WTC11 (cell line): Measurements from ENCODE around the gene TMEM192. TPM values are rescaled to one million over a fixed set of nuclear protein-coding genes. Genes with fewer than 3 reads are reported as not detected.
"Not testable (repeated sequence)": the region's sequence is repeated elsewhere in the genome, so short reads cannot be mapped to it uniquely, and the experiment has no call there.

Experiments used
- ATAC-seq: fragments of 200-7000 bp; cut with Tn5 transposase; 2 replicates; pipeline ENCODE4 v1.10.0; 2021; ENCODE audit warnings: mild to moderate bottlenecking, moderate library complexity
- CTCF ChIA-PET: fragments of 300-600 bp; sonication (Branson Sonifier 250); formaldehyde crosslinking; loops from one replicate; lab custom pipeline; 2021; ENCODE audit warnings: antibody characterized with exemption; lab: Charles Lee
- POLR2A ChIA-PET: fragments of 350-600 bp; sonication (Branson Sonifier 250); formaldehyde crosslinking; loops from one replicate; lab custom pipeline; 2021; ENCODE audit warnings: antibody characterized with exemption; lab: Charles Lee
- DNase-seq: peaks from one replicate; pipeline ENCODE4 v3.0.0; 2021; ENCODE audit warnings: low spot score
- H3K27ac Mint-ChIP-seq: 2 replicates; pipeline ENCODE4 v1.8.0; 2021; ENCODE audit warnings: mixed read lengths
- H3K27me3 Mint-ChIP-seq: 2 replicates; pipeline ENCODE4 v1.8.0; 2021; ENCODE audit warnings: low read depth, mild to moderate bottlenecking, moderate library complexity, mixed read lengths
- H3K36me3 Mint-ChIP-seq: 2 replicates; pipeline ENCODE4 v1.8.0; 2021; ENCODE audit warnings: mixed read lengths
- H3K4me1 Mint-ChIP-seq: 2 replicates; pipeline ENCODE4 v1.8.0; 2022; ENCODE audit warnings: mixed read lengths
- H3K4me3 Mint-ChIP-seq: 2 replicates; pipeline ENCODE4 v1.8.0; 2021; ENCODE audit warnings: mild to moderate bottlenecking, moderate library complexity, mixed read lengths
- H3K9me3 Mint-ChIP-seq: 2 replicates; pipeline ENCODE4 v1.8.0; 2021; ENCODE audit warnings: mixed read lengths
- ELF4 ChIP-seq: sonication (generic); formaldehyde crosslinking; IDR thresholded peaks from 2 replicates; pipeline ENCODE4 v1.8.1; 2022; ENCODE audit warnings: low read depth, mild to moderate bottlenecking, moderate library complexity, missing genetic modification reagents
- EMX1 ChIP-seq: fragments of 250-450 bp; sonication (Bioruptor Pico); IDR thresholded peaks from 2 replicates; pipeline ENCODE4 v1.8.0; 2021; ENCODE audit warnings: mild to moderate bottlenecking
- FOXJ3 ChIP-seq: sonication (generic); formaldehyde crosslinking; IDR thresholded peaks from 2 replicates; pipeline ENCODE4 v1.9.0; 2021; ENCODE audit warnings: missing genetic modification reagents, mild to moderate bottlenecking, borderline replicate concordance
- GABPB1 ChIP-seq: sonication (generic); formaldehyde crosslinking; IDR thresholded peaks from 2 replicates; pipeline ENCODE4 v1.8.1; 2023; ENCODE audit warnings: mild to moderate bottlenecking, missing genetic modification reagents
- GTF2I ChIP-seq: fragments of 250-450 bp; sonication (Bioruptor Pico); conservative IDR thresholded peaks from 2 replicates; pipeline ENCODE4 v1.4.0; 2021; ENCODE audit warnings: mild to moderate bottlenecking
- HMGA2 ChIP-seq: fragments of 250-450 bp; sonication (Bioruptor Pico); IDR thresholded peaks from 2 replicates; pipeline ENCODE4 v1.4.0; 2021; ENCODE audit warnings: mild to moderate bottlenecking, moderate library complexity
- JAZF1 ChIP-seq: fragments of 250-450 bp; sonication (Bioruptor Pico); IDR thresholded peaks from 2 replicates; pipeline ENCODE4 v1.9.0; 2021; ENCODE audit warnings: moderate library complexity, mild to moderate bottlenecking, inconsistent platforms
- NFYB ChIP-seq: sonication (generic); formaldehyde crosslinking; conservative IDR thresholded peaks from 2 replicates; pipeline ENCODE4 v1.8.0; 2022; ENCODE audit warnings: low read depth, missing genetic modification reagents
- NR3C1 ChIP-seq: sonication (generic); formaldehyde crosslinking; conservative IDR thresholded peaks from 2 replicates; pipeline ENCODE4 v1.8.1; 2023; ENCODE audit warnings: low read depth, mild to moderate bottlenecking, missing genetic modification reagents
- OVOL2 ChIP-seq: fragments of 250-450 bp; sonication (Bioruptor Pico); IDR thresholded peaks from 2 replicates; pipeline ENCODE4 v1.9.0; 2021; ENCODE audit warnings: mild to moderate bottlenecking, borderline replicate concordance
- ZNF121 ChIP-seq: sonication (generic); formaldehyde crosslinking; IDR thresholded peaks from 2 replicates; pipeline ENCODE4 v1.8.0; 2023; ENCODE audit warnings: missing genetic modification reagents
- ZNF263 ChIP-seq: sonication (generic); formaldehyde crosslinking; IDR thresholded peaks from 2 replicates; pipeline ENCODE4 v1.8.1; 2022; ENCODE audit warnings: low read depth, mild to moderate bottlenecking, moderate library complexity, missing genetic modification reagents
- total RNA-seq: library from RNA; stranded (reverse); gene quantifications from 3 replicates; pipeline ENCODE4 v1.2.3, GENCODE V29; 2021
- TF ChIP-seq, protein P1 (sequence below): sonication (generic); formaldehyde crosslinking; IDR thresholded peaks from 2 replicates; pipeline ENCODE4 v1.8.0; 2022; ENCODE audit warnings: mild to moderate bottlenecking, missing genetic modification reagents
- TF ChIP-seq, protein P2 (sequence below): sonication (generic); formaldehyde crosslinking; IDR thresholded peaks from 2 replicates; pipeline ENCODE4 v1.8.1; 2023; ENCODE audit warnings: mild to moderate bottlenecking, missing genetic modification reagents
- TF ChIP-seq, protein P3 (sequence below): fragments of 200-600 bp; IDR thresholded peaks from 2 replicates; pipeline ENCODE4 v1.8.0; 2022; ENCODE audit warnings: antibody characterized with exemption
- TF ChIP-seq, protein P4 (sequence below): sonication (generic); formaldehyde crosslinking; IDR thresholded peaks from 2 replicates; pipeline ENCODE4 v1.8.0; 2023; ENCODE audit warnings: missing genetic modification reagents
- TF ChIP-seq, protein P5 (sequence below): fragments of 250-450 bp; sonication (Bioruptor Pico); IDR thresholded peaks from 2 replicates; pipeline ENCODE4 v1.8.0; 2021; ENCODE audit warnings: mild to moderate bottlenecking
- TF ChIP-seq, protein P6 (sequence below): fragments of 250-450 bp; sonication (Bioruptor Pico); IDR thresholded peaks from 2 replicates; pipeline ENCODE4 v1.9.0; 2021; ENCODE audit warnings: mild to moderate bottlenecking, borderline replicate concordance
- TF ChIP-seq, protein P7 (sequence below): sonication (generic); formaldehyde crosslinking; IDR thresholded peaks from 2 replicates; pipeline ENCODE4 v1.8.0; 2022; ENCODE audit warnings: mild to moderate bottlenecking, missing genetic modification reagents
- TF ChIP-seq, protein P8 (sequence below): sonication (generic); formaldehyde crosslinking; IDR thresholded peaks from 2 replicates; pipeline ENCODE4 v1.8.1; 2023; ENCODE audit warnings: mild to moderate bottlenecking, missing genetic modification reagents, moderate library complexity

The TMEM192 gene
- total RNA-seq, 1 experiment from 2014 or later, result 10.5 TPM

DNA sequence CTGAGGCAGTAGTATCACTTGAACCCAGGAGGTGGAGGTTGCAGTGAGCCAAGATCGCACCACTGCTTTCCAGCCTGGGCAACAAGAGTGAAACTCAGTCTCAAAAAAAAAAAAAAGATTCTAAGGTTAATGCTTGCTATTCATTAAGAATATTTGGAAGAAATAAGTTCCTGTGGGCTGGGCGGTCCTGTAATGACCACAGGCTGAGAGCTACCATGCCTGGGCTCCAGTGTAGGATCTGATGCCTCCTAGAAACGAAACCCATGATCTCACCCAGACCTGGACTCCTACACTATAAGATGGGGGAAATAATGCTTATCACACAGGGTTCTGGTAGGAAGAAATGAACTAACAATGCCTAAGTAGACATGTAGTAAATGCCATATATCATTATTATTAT lies 17.8 kb downstream of the TMEM192 start:
- ATAC-seq, result no peak
- H3K9me3 Mint-ChIP-seq, result no peaks in the 10 kb centered on the region
- POLR2A ChIA-PET, result interaction anchor here (0.7 kb wide), 1 partner anchor 930 kb away, joined by 4 read pairs; no protein-coding TSS in a partner anchor
- H3K27ac Mint-ChIP-seq, result no peak overlapping the region
- TF ChIP-seq ZNF121 (CRISPR knock-in tag), result no peak
- TF ChIP-seq JAZF1, result no peak
- TF ChIP-seq, protein P1, sequence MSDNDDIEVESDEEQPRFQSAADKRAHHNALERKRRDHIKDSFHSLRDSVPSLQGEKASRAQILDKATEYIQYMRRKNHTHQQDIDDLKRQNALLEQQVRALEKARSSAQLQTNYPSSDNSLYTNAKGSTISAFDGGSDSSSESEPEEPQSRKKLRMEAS, result no peak
- TF ChIP-seq HMGA2 (CRISPR knock-in tag), result no peak
- no peak for TF ChIP-seq NFYB (CRISPR knock-in tag)
- TF ChIP-seq, protein P2, sequence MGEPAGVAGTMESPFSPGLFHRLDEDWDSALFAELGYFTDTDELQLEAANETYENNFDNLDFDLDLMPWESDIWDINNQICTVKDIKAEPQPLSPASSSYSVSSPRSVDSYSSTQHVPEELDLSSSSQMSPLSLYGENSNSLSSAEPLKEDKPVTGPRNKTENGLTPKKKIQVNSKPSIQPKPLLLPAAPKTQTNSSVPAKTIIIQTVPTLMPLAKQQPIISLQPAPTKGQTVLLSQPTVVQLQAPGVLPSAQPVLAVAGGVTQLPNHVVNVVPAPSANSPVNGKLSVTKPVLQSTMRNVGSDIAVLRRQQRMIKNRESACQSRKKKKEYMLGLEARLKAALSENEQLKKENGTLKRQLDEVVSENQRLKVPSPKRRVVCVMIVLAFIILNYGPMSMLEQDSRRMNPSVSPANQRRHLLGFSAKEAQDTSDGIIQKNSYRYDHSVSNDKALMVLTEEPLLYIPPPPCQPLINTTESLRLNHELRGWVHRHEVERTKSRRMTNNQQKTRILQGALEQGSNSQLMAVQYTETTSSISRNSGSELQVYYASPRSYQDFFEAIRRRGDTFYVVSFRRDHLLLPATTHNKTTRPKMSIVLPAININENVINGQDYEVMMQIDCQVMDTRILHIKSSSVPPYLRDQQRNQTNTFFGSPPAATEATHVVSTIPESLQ, result no peak
- TF ChIP-seq FOXJ3 (CRISPR knock-in tag), result no peak
- TF ChIP-seq OVOL2 (CRISPR knock-in tag), result no peak
- TF ChIP-seq, protein P3, sequence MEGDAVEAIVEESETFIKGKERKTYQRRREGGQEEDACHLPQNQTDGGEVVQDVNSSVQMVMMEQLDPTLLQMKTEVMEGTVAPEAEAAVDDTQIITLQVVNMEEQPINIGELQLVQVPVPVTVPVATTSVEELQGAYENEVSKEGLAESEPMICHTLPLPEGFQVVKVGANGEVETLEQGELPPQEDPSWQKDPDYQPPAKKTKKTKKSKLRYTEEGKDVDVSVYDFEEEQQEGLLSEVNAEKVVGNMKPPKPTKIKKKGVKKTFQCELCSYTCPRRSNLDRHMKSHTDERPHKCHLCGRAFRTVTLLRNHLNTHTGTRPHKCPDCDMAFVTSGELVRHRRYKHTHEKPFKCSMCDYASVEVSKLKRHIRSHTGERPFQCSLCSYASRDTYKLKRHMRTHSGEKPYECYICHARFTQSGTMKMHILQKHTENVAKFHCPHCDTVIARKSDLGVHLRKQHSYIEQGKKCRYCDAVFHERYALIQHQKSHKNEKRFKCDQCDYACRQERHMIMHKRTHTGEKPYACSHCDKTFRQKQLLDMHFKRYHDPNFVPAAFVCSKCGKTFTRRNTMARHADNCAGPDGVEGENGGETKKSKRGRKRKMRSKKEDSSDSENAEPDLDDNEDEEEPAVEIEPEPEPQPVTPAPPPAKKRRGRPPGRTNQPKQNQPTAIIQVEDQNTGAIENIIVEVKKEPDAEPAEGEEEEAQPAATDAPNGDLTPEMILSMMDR, result no peak
- TF ChIP-seq, protein P4, sequence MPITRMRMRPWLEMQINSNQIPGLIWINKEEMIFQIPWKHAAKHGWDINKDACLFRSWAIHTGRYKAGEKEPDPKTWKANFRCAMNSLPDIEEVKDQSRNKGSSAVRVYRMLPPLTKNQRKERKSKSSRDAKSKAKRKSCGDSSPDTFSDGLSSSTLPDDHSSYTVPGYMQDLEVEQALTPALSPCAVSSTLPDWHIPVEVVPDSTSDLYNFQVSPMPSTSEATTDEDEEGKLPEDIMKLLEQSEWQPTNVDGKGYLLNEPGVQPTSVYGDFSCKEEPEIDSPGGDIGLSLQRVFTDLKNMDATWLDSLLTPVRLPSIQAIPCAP (CRISPR knock-in tag), result no peak
- TF ChIP-seq ELF4 (CRISPR knock-in tag), result no peak
- TF ChIP-seq ZNF263 (CRISPR knock-in tag), result no peak
- TF ChIP-seq, protein P5, sequence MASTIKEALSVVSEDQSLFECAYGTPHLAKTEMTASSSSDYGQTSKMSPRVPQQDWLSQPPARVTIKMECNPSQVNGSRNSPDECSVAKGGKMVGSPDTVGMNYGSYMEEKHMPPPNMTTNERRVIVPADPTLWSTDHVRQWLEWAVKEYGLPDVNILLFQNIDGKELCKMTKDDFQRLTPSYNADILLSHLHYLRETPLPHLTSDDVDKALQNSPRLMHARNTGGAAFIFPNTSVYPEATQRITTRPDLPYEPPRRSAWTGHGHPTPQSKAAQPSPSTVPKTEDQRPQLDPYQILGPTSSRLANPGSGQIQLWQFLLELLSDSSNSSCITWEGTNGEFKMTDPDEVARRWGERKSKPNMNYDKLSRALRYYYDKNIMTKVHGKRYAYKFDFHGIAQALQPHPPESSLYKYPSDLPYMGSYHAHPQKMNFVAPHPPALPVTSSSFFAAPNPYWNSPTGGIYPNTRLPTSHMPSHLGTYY, result no peak
- no peak for TF ChIP-seq EMX1 (CRISPR knock-in tag)
- H3K4me1 Mint-ChIP-seq, result no peaks in the 10 kb centered on the region
- H3K36me3 Mint-ChIP-seq, result peaks cover 21% of the 10 kb centered on the region
- CTCF ChIA-PET, result interaction anchor here (1.2 kb wide), 1 partner anchor 78 kb away, joined by 4 read pairs; no protein-coding TSS in a partner anchor
- no peak for DNase-seq
- H3K27me3 Mint-ChIP-seq, result no peaks in the 10 kb centered on the region
- no peak overlapping the region for H3K4me3 Mint-ChIP-seq

DNA sequence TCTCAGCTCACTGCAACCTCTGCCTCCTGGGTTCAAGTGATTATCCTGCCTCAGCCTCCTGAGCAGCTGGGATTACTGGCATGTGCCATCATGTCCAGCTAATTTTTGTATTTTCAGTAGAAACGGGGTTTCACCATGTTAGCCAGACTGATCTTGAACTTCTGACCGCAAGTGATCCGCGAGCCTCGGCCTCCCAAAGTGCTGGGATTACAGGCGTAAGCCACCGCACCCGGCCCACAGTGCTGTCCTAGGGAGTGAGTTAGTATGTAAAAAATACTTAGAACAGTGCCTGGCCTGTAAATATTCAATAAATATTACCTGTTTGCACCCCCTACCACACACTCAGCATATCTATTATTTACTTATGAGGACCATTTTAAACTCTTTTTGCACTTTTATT lies 20.5 kb downstream of the TMEM192 start:
- ATAC-seq, H3K4me3 Mint-ChIP-seq, POLR2A ChIA-PET, H3K27me3 Mint-ChIP-seq, DNase-seq, H3K4me1 Mint-ChIP-seq, H3K9me3 Mint-ChIP-seq, H3K27ac Mint-ChIP-seq: not testable (repeated sequence)
- peaks cover 23% of the 10 kb centered on the region for H3K36me3 Mint-ChIP-seq
- CTCF ChIA-PET, result interaction anchor here (0.6 to 0.8 kb wide), 2 partner anchors 178 to 1841 kb away, joined by 3 to 4 read pairs; no protein-coding TSS in a partner anchor

DNA sequence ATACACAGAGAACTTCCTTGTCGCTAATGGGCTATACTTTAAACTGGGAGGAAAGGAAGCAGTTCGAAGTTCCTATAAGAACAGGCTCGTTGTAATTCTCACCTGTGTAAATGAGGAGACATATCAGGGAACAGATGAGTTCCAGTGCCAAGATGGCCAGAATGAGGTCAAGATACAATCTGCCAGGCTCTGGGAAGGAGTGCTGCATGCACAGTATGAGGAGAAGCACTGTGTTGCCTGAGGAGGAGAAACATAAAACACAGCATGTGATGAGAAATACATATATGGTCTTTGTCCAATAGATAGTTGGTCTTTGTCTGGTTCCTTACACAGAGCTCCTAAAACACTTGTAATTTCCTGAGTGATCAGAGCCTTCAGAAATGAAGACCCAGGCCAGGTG lies 24.3 kb downstream of the TMEM192 start:
- CTCF ChIA-PET, result interaction anchor here (0.6 kb wide), 1 partner anchor 1841 kb away, joined by 3 read pairs; no protein-coding TSS in a partner anchor
- H3K27ac Mint-ChIP-seq, result no peak overlapping the region
- DNase-seq (no peak), ATAC-seq (no peak)
- H3K4me3 Mint-ChIP-seq, result no peak overlapping the region
- no peaks in the 10 kb centered on the region for H3K9me3 Mint-ChIP-seq
- H3K27me3 Mint-ChIP-seq, result no peaks in the 10 kb centered on the region
- peaks cover 39% of the 10 kb centered on the region for H3K36me3 Mint-ChIP-seq
- H3K4me1 Mint-ChIP-seq, result no peaks in the 10 kb centered on the region
- POLR2A ChIA-PET, result no interaction called here
- TF ChIP-seq, protein P6, sequence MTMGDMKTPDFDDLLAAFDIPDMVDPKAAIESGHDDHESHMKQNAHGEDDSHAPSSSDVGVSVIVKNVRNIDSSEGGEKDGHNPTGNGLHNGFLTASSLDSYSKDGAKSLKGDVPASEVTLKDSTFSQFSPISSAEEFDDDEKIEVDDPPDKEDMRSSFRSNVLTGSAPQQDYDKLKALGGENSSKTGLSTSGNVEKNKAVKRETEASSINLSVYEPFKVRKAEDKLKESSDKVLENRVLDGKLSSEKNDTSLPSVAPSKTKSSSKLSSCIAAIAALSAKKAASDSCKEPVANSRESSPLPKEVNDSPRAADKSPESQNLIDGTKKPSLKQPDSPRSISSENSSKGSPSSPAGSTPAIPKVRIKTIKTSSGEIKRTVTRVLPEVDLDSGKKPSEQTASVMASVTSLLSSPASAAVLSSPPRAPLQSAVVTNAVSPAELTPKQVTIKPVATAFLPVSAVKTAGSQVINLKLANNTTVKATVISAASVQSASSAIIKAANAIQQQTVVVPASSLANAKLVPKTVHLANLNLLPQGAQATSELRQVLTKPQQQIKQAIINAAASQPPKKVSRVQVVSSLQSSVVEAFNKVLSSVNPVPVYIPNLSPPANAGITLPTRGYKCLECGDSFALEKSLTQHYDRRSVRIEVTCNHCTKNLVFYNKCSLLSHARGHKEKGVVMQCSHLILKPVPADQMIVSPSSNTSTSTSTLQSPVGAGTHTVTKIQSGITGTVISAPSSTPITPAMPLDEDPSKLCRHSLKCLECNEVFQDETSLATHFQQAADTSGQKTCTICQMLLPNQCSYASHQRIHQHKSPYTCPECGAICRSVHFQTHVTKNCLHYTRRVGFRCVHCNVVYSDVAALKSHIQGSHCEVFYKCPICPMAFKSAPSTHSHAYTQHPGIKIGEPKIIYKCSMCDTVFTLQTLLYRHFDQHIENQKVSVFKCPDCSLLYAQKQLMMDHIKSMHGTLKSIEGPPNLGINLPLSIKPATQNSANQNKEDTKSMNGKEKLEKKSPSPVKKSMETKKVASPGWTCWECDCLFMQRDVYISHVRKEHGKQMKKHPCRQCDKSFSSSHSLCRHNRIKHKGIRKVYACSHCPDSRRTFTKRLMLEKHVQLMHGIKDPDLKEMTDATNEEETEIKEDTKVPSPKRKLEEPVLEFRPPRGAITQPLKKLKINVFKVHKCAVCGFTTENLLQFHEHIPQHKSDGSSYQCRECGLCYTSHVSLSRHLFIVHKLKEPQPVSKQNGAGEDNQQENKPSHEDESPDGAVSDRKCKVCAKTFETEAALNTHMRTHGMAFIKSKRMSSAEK (CRISPR knock-in tag), result no peak
- TF ChIP-seq GTF2I (CRISPR knock-in tag), result no peak
- TF ChIP-seq, protein P7, sequence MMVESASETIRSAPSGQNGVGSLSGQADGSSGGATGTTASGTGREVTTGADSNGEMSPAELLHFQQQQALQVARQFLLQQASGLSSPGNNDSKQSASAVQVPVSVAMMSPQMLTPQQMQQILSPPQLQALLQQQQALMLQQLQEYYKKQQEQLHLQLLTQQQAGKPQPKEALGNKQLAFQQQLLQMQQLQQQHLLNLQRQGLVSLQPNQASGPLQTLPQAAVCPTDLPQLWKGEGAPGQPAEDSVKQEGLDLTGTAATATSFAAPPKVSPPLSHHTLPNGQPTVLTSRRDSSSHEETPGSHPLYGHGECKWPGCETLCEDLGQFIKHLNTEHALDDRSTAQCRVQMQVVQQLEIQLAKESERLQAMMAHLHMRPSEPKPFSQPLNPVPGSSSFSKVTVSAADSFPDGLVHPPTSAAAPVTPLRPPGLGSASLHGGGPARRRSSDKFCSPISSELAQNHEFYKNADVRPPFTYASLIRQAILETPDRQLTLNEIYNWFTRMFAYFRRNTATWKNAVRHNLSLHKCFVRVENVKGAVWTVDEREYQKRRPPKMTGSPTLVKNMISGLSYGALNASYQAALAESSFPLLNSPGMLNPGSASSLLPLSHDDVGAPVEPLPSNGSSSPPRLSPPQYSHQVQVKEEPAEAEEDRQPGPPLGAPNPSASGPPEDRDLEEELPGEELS (CRISPR knock-in tag), result no peak
- TF ChIP-seq NR3C1 (CRISPR knock-in tag), result no peak
- TF ChIP-seq GABPB1 (CRISPR knock-in tag), result no peak
- TF ChIP-seq, protein P8, sequence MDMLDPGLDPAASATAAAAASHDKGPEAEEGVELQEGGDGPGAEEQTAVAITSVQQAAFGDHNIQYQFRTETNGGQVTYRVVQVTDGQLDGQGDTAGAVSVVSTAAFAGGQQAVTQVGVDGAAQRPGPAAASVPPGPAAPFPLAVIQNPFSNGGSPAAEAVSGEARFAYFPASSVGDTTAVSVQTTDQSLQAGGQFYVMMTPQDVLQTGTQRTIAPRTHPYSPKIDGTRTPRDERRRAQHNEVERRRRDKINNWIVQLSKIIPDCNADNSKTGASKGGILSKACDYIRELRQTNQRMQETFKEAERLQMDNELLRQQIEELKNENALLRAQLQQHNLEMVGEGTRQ (CRISPR knock-in tag), result no peak
